Uterus (tissue), 4 donors: ENCODE data around the gene KASH5. TPM values are rescaled to one million over a fixed set of nuclear protein-coding genes. Genes with fewer than 3 reads are reported as not detected.
"Not testable (repeated sequence)": the region's sequence is repeated elsewhere in the genome, so short reads cannot be mapped to it uniquely, and the experiment has no call there.

Experiments used
- DNase-seq, 2 donors: peaks; one replicate each; pipeline ENCODE4 v3.0.0-alpha.2; 2019 to 2020
- H3K27ac ChIP-seq, 2 donors: fragments of 200-600 bp; sonication (generic); 1 replicate in 1 of 2; 2 replicates in 1 of 2; pipeline ENCODE4 v1.5.1; 2016 to 2018
- H3K27me3 ChIP-seq, 2 donors: fragments of 200-600 bp; sonication (generic); one replicate each; pipeline ENCODE4 v1.5.1; 2018 to 2019; ENCODE audit warnings: control low read depth in 1 of 2
- H3K36me3 ChIP-seq, 2 donors: fragments of 200-600 bp; sonication (generic); one replicate each; pipeline ENCODE4 v1.5.1; 2019; ENCODE audit warnings: control low read depth in 1 of 2
- H3K4me1 ChIP-seq, 2 donors: fragments of 200-600 bp; sonication (generic); one replicate each; pipeline ENCODE4 v1.5.1; 2018 to 2019; ENCODE audit warnings: control low read depth in 1 of 2
- H3K4me3 ChIP-seq, 2 donors: fragments of 200-600 bp; sonication (generic); 1 replicate in 1 of 2; 2 replicates in 1 of 2; pipeline ENCODE4 v1.5.1; 2018 to 2019; ENCODE audit warnings: mild to moderate bottlenecking in 1 of 2
- H3K9me3 ChIP-seq, 2 donors: fragments of 200-600 bp; sonication (generic); one replicate each; pipeline ENCODE4 v1.5.1; 2019; ENCODE audit warnings: control low read depth in 1 of 2
- CTCF ChIP-seq, 4 experiments: fragments of 200-600 bp in 2 of 4; fragments of 450-650 bp in 2 of 4; sonication (generic) in 2 of 4; IDR thresholded peaks; one replicate each; pipeline ENCODE4 v1.5.1; 2016 to 2019; ENCODE audit warnings: antibody characterized with exemption in 4 of 4, mild to moderate bottlenecking in 2 of 4, moderate library complexity in 1 of 4
- POLR2A ChIP-seq, 2 donors: fragments of 450-650 bp; IDR thresholded peaks; one replicate each; pipeline ENCODE4 v1.6.1; 2016; ENCODE audit warnings: antibody characterized with exemption in 2 of 2, mild to moderate bottlenecking in 1 of 2, moderate library complexity in 1 of 2
- intact Hi-C: fragments of 100-400 bp; cut with DNase I; formaldehyde crosslinking; loops from one replicate; pipeline ENCODE4 v1.15.1; 2023; ENCODE audit warnings: low total_unique reads
- total RNA-seq, 4 donors: library from RNA; depleted of rRNA in 3 of 4; stranded (reverse); fragments of >200 nt in 3 of 4; gene quantifications; one replicate each; pipeline versions ENCODE4 v1.1.0 to v1.2.4, GENCODE V29; 2014 to 2023
- donor health status: DM: yes; HTN: yes; CAD: no.

KASH5 gene
- total RNA-seq, 4 donors from 2014 or later = 0.55 TPM; not detected in 3

GRCh38 chr19:49366110-49366509, 21.9 kb upstream of the KASH5 start:
- Histone ChIP-seq H3K9me3 (peaks cover 0 to 12% of the 10 kb centered on the region in 2 donors), H3K27me3 (no peaks in the 10 kb centered on the region), H3K4me3 (no peak overlapping the region), H3K4me1 (no peaks in the 10 kb centered on the region), H3K27ac (no peak overlapping the region), H3K36me3 (no peaks in the 10 kb centered on the region)
- no peak for DNase-seq
- TF ChIP-seq POLR2A (IDR thresholded peaks at IDR 0.05) = no peak
- no peak for TF ChIP-seq CTCF (IDR thresholded peaks at IDR 0.05)
- intact Hi-C loops = no loop called here

- intact Hi-C loops = no loop called here
- H3K9me3 ChIP-seq = peaks cover 0 to 12% of the 10 kb centered on the region in 2 donors
- no peak overlapping the region for H3K27ac ChIP-seq
- H3K36me3 ChIP-seq = no peaks in the 10 kb centered on the region
- no peaks in the 10 kb centered on the region for H3K27me3 ChIP-seq
- H3K4me1 ChIP-seq = no peaks in the 10 kb centered on the region
- no peak for DNase-seq
- TF ChIP-seq POLR2A (IDR thresholded peaks at IDR 0.05) (no peak), CTCF (IDR thresholded peaks at IDR 0.05) (no peak)
- H3K4me3 ChIP-seq = no peak overlapping the region
Observed at GRCh38 chr19:49368711-49369358, 19.2 kb upstream of the KASH5 start.

GRCh38 chr19:49371184-49371583, 16.9 kb upstream of the KASH5 start:
- Histone ChIP-seq H3K4me3 (no peak overlapping the region), H3K9me3 (peaks cover 0 to 12% of the 10 kb centered on the region in 2 donors), H3K36me3 (no peaks in the 10 kb centered on the region), H3K27me3 (no peaks in the 10 kb centered on the region), H3K27ac (no peak overlapping the region), H3K4me1 (no peaks in the 10 kb centered on the region)
- DNase-seq = no peak
- intact Hi-C loops = no loop called here
- TF ChIP-seq CTCF (IDR thresholded peaks at IDR 0.05) (no peak), POLR2A (IDR thresholded peaks at IDR 0.05) (no peak)

GRCh38 chr19:49373174-49373573, 14.9 kb upstream of the KASH5 start:
- DNase-seq, intact Hi-C loops, H3K36me3 ChIP-seq, H3K4me1 ChIP-seq, H3K4me3 ChIP-seq, H3K27ac ChIP-seq, H3K27me3 ChIP-seq: not testable (repeated sequence)
- H3K9me3 ChIP-seq = peaks cover 0 to 12% of the 10 kb centered on the region in 2 donors

GRCh38 chr19:49374665-49375434, 13.2 kb upstream of the KASH5 start:
- H3K27ac ChIP-seq = no peak overlapping the region
- no peaks in the 10 kb centered on the region for H3K9me3 ChIP-seq
- intact Hi-C loops = no loop called here
- H3K4me3 ChIP-seq = no peak overlapping the region
- TF ChIP-seq CTCF (IDR thresholded peaks at IDR 0.05) = no peak
- no peak for TF ChIP-seq POLR2A (IDR thresholded peaks at IDR 0.05)
- no peaks in the 10 kb centered on the region for H3K27me3 ChIP-seq
- no peaks in the 10 kb centered on the region for H3K4me1 ChIP-seq
- no peaks in the 10 kb centered on the region for H3K36me3 ChIP-seq
- no peak for DNase-seq
